Gastrocnemius medialis (tissue), 4 donors: ENCODE measurements around the gene FAM110D.

Experiments used
- CTCF ChIP-seq, 5 experiments: fragments of 450-650 bp in 3 of 5; fragments of 200-600 bp in 2 of 5; sonication (generic) in 2 of 5; IDR thresholded peaks in 4 of 5; conservative IDR thresholded peaks in 1 of 5; 1 replicate in 4 of 5; 2 replicates in 1 of 5; pipeline ENCODE4 v1.5.1; 2016 to 2019; ENCODE audit warnings: antibody characterized with exemption in 5 of 5, mild to moderate bottlenecking in 3 of 5, moderate library complexity in 3 of 5
- POLR2A ChIP-seq, 2 donors: fragments of 450-650 bp; IDR thresholded peaks; one replicate each; pipeline ENCODE4 v1.6.1; 2017; ENCODE audit warnings: antibody characterized with exemption in 2 of 2, mild to moderate bottlenecking in 2 of 2, moderate library complexity in 2 of 2

- TF ChIP-seq CTCF (IDR thresholded peaks at IDR 0.05 in 4 of 5, conservative IDR thresholded peaks at IDR 0.05 in 1 of 5) (no peak), POLR2A (IDR thresholded peaks at IDR 0.05) (no peak)
These were observed 53.8 kb downstream of the FAM110D start for GRCh38 chr1:26212726-26213125.
